Thymus (tissue), 11 donors: ENCODE data around the gene GHITM. TPM values are rescaled to one million over a fixed set of nuclear protein-coding genes. Genes with fewer than 3 reads are reported as not detected.
"Not testable (repeated sequence)": the region's sequence is repeated elsewhere in the genome, so short reads cannot be mapped to it uniquely, and the experiment has no call there.

Experiments
- DNase-seq, 9 donors: peaks; one replicate each; pipeline ENCODE4 v3.0.0-alpha.2; 2013; ENCODE audit warnings: low spot score in 9 of 9, low read depth in 6 of 9, missing footprints in 1 of 9
- H3K27ac ChIP-seq, 2 donors: one replicate each; pipeline ENCODE4 v1.5.1; 2013; ENCODE audit warnings: control low read depth in 1 of 2, low read depth in 1 of 2, low read length in 1 of 2, mild to moderate bottlenecking in 1 of 2, moderate library complexity in 1 of 2
- H3K27me3 ChIP-seq, 2 donors: one replicate each; pipeline ENCODE4 v1.5.1; 2013; ENCODE audit warnings: low read length in 1 of 2; ENCODE audit not compliant: control insufficient read depth in 2 of 2, insufficient read depth in 1 of 2
- H3K36me3 ChIP-seq, 2 donors: one replicate each; pipeline ENCODE4 v1.5.1; 2013; ENCODE audit warnings: low read length in 1 of 2, mild to moderate bottlenecking in 1 of 2, moderate library complexity in 1 of 2; ENCODE audit not compliant: control insufficient read depth in 2 of 2, insufficient read depth in 2 of 2
- H3K4me1 ChIP-seq, 2 donors: one replicate each; pipeline ENCODE4 v1.5.1; 2013; ENCODE audit warnings: low read length in 2 of 2; ENCODE audit not compliant: control insufficient read depth in 2 of 2, insufficient read depth in 2 of 2
- H3K4me3 ChIP-seq, 2 donors: one replicate each; pipeline ENCODE4 v1.5.1; 2013; ENCODE audit warnings: low read length in 2 of 2, control low read depth in 1 of 2, mild to moderate bottlenecking in 1 of 2
- H3K9me3 ChIP-seq, 2 donors: one replicate each; pipeline ENCODE4 v1.5.1; 2013; ENCODE audit warnings: low read length in 1 of 2, mild to moderate bottlenecking in 1 of 2; ENCODE audit not compliant: control insufficient read depth in 2 of 2, insufficient read depth in 1 of 2
- WGBS: extraction: QIAGEN DNeasy Blood & Tissue Kit; methylation state at CpG from one replicate; pipeline ENCODE4 v1.1.7; 2013; 5-methylcytosine and 5-hydroxymethylcytosine counted together
- polyA plus RNA-seq: library from polyadenylated mRNA; stranded (reverse); fragments of 200-250 nt; gene quantifications from one replicate; pipeline ENCODE4 v1.2.3, GENCODE V29; 2013
- total RNA-seq: library from RNA; stranded (reverse); fragments of 120-200 nt; gene quantifications from one replicate; pipeline ENCODE4 v1.2.4, GENCODE V29; 2013
- donor health status: healthy.

Gene GHITM
- total and polyA plus RNA-seq, 2 donors, result 131 to 132 TPM

DNA sequence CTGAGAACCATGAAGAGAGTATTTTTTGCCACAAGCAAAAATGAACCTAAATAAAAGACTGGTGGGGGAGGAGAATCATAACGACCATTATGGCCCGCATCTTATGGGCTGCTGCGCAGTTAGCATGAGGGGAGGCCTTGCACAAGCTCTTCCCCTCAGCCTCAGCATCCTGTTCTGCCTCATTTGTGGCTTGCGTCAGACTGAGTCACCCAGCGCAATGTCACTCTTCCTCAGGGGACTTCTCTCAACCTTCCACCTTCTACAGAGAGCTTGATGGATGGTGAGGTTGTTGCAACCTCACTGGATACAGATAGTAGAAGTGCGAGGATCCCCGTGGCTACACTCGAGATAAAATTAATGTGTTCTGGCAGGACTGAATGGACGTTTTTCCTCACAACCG is 17.5 kb downstream of the GHITM start:
- no peaks in the 10 kb centered on the region for H3K4me1 ChIP-seq
- H3K27ac ChIP-seq, result no peak overlapping the region
- H3K36me3 ChIP-seq, result peaks cover 9 to 17% of the 10 kb centered on the region in 2 donors
- no peaks in the 10 kb centered on the region for H3K9me3 ChIP-seq
- peaks cover 2 to 6% of the 10 kb centered on the region in 2 donors for H3K27me3 ChIP-seq
- no peak overlapping the region for H3K4me3 ChIP-seq
- 85% methylated on average over 10 of the region's 10 CpGs for WGBS
- no peak for DNase-seq

DNA sequence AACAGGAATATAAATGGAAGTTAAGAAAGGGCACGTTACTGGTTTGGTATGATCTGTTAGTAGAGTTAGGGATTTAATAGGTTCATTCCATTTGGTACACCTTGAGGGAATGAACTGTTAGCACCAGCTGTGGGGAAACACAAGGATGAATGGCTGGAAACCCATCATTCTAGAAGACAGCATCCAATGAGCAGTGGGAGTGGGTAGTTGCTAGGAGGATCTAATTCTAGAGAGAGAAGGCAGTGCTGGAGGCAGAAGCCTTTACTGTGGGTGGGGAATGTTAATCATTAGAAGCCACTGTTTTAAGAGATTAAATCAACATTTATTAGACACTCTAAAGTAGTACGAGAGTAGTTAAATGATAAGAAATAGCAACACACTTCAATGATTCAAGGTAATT is 18.8 kb downstream of the GHITM start:
- DNase-seq, result no peak
- no peak overlapping the region for H3K4me3 ChIP-seq
- 98% methylated on average over 2 of the region's 2 CpGs for WGBS
- H3K36me3 ChIP-seq, result peaks cover 9% of the 10 kb centered on the region in 2 donors
- peaks cover 2 to 6% of the 10 kb centered on the region in 2 donors for H3K27me3 ChIP-seq
- H3K4me1 ChIP-seq, result no peaks in the 10 kb centered on the region
- no peaks in the 10 kb centered on the region for H3K9me3 ChIP-seq
- no peak overlapping the region for H3K27ac ChIP-seq

DNA sequence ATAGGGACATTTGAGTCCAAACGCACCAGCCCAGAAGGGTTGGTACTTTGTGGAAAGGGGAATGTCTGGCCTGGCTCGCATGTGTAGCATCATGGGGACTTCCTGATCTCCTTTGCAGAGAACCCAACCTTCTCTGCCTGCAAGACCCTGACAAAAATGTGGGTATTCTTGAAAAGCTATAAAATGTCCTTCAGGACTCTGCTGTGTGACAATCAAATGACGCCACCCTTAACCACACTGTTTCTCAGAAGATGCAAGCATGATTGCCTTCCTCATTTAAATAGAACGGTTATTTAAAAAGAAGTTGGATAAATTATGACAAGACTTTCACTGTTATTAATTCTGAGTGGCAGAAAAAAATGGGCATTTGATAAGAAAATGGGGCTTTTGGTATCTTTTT is 19.2 kb downstream of the GHITM start:
- H3K4me1 ChIP-seq, result no peaks in the 10 kb centered on the region
- no peak overlapping the region for H3K4me3 ChIP-seq
- H3K36me3 ChIP-seq, result peaks cover 7 to 9% of the 10 kb centered on the region in 2 donors
- H3K27ac ChIP-seq, result no peak overlapping the region
- WGBS, result 85% methylated on average over 4 of the region's 4 CpGs
- no peak for DNase-seq
- H3K27me3 ChIP-seq, result peaks cover 2 to 9% of the 10 kb centered on the region in 2 donors
- no peaks in the 10 kb centered on the region for H3K9me3 ChIP-seq

- no peak overlapping the region for H3K27ac ChIP-seq
- 44% methylated on average over 9 of the region's 9 CpGs for WGBS
These were observed 19.9 kb downstream of the GHITM start for GRCh38 chr10:84159076-84159685.

GRCh38 chr10:84160663-84161362 is 21.5 kb downstream of the GHITM start:
- Histone ChIP-seq H3K4me1 (no peaks in the 10 kb centered on the region), H3K36me3 (no peaks in the 10 kb centered on the region), H3K27ac (no peak overlapping the region), H3K27me3 (peaks cover 2 to 14% of the 10 kb centered on the region in 2 donors), H3K9me3 (no peaks in the 10 kb centered on the region), H3K4me3 (no peak overlapping the region)
- 71% methylated on average over 6 of the region's 6 CpGs for WGBS
- DNase-seq, result no peak

More at GRCh38 chr10:84159076-84159685, 19.9 kb downstream of the GHITM start:
- no peaks in the 10 kb centered on the region for H3K9me3 ChIP-seq
- DNase-seq, result no peak
- no peaks in the 10 kb centered on the region for H3K4me1 ChIP-seq
- H3K4me3 ChIP-seq, result no peak overlapping the region
- peaks cover 7 to 8% of the 10 kb centered on the region in 2 donors for H3K36me3 ChIP-seq
- H3K27me3 ChIP-seq, result peaks cover 2 to 14% of the 10 kb centered on the region in 2 donors

DNA sequence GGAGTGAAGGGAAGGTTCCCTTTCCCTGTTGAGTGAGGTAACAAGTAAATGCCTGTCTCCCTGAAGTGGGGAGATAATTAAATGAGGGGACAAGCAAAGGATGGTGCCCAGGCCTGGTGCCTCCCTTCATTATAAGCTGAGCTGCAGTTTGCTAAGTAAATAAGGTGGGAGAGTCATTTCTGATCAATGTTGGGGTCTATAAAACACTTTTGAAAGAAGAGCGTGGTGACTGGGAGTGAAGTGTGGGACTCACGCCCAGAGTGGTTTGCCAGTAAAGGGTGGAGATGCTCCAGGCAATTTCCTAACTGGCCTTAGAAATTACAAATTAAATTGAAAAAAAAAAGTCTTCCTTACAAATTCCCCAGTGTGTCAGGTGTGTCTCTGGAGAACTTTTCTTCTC is 24.7 kb downstream of the GHITM start:
- DNase-seq, result no peak
- peaks cover 2 to 11% of the 10 kb centered on the region in 2 donors for H3K27me3 ChIP-seq
- no peaks in the 10 kb centered on the region for H3K9me3 ChIP-seq
- 84% methylated on average over 2 of the region's 2 CpGs for WGBS
- H3K4me1 ChIP-seq, result no peaks in the 10 kb centered on the region
- no peak overlapping the region for H3K27ac ChIP-seq
- H3K36me3 ChIP-seq, result no peaks in the 10 kb centered on the region
- no peak overlapping the region for H3K4me3 ChIP-seq

- Histone ChIP-seq H3K27ac (no peak overlapping the region), H3K27me3 (peaks cover 2 to 8% of the 10 kb centered on the region in 2 donors)
- DNase-seq, result no peak
These were observed 25.1 kb downstream of the GHITM start for GRCh38 chr10:84164442-84164841.

GRCh38 chr10:84166620-84167288 is 27.4 kb downstream of the GHITM start:
- over 99% methylated on average over 4 of the region's 4 CpGs for WGBS
- no peak overlapping the region for H3K27ac ChIP-seq

More at GRCh38 chr10:84164442-84164841, 25.1 kb downstream of the GHITM start:
- no peaks in the 10 kb centered on the region for H3K9me3 ChIP-seq
- H3K4me3 ChIP-seq, result no peak overlapping the region
- WGBS, result 50% methylated on average over 2 of the region's 2 CpGs
- H3K4me1 ChIP-seq, result no peaks in the 10 kb centered on the region
- H3K36me3 ChIP-seq, result no peaks in the 10 kb centered on the region

DNA sequence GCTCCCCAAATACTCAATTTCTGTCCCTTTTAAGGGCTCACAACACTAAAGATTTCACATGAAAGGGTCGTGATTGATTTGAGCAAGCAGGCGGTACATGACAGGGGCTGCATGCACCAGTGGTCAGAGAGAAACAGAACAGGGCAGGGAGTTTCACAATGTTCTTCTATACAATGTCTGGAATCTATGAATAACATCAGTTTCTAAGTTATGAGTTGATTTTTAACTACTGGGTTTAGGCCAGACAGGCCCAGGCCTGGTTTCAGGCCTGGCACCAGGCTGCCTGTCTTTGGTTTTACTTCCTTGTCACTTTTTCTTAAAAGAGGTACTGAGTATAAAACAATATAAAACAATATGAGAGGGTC is 28.0 kb downstream of the GHITM start:
- not testable (repeated sequence) for H3K27ac ChIP-seq, H3K4me1 ChIP-seq, H3K9me3 ChIP-seq, H3K4me3 ChIP-seq, DNase-seq, H3K27me3 ChIP-seq, H3K36me3 ChIP-seq
- 93% methylated on average over 2 of the region's 2 CpGs for WGBS

More at GRCh38 chr10:84166620-84167288, 27.4 kb downstream of the GHITM start:
- Histone ChIP-seq H3K36me3 (no peaks in the 10 kb centered on the region), H3K27me3 (peaks cover 0 to 8% of the 10 kb centered on the region in 2 donors), H3K4me3 (no peak overlapping the region), H3K4me1 (no peaks in the 10 kb centered on the region), H3K9me3 (no peaks in the 10 kb centered on the region)
- no peak for DNase-seq
